SK-N-SH treated with all-trans-retinoic acid at 6 μM for 48 hours (cell line): ENCODE data around the gene MKNK2.

ENCODE experiments used
- ATAC-seq: fragments of 200-7000 bp; cut with Tn5 transposase; 3 replicates; pipeline ENCODE4 v1.9.1; 2020; ENCODE audit warnings: mild to moderate bottlenecking, moderate library complexity
- ARNTL ChIP-seq: fragments of 450-650 bp; formaldehyde crosslinking; IDR thresholded peaks from 2 replicates; pipeline ENCODE4 v1.5.0; 2020; ENCODE audit warnings: low read depth, mild to moderate bottlenecking, moderate library complexity, borderline replicate concordance
- BACH2 ChIP-seq: fragments of 250-450 bp; sonication (Bioruptor Pico); IDR thresholded peaks from 2 replicates; pipeline ENCODE4 v1.9.0; 2021; ENCODE audit warnings: mild to moderate bottlenecking, borderline replicate concordance
- CREB5 ChIP-seq: fragments of 250-450 bp; sonication (Bioruptor Pico); IDR thresholded peaks from 2 replicates; pipeline ENCODE4 v1.5.1; 2020; ENCODE audit warnings: low read depth, mild to moderate bottlenecking, moderate library complexity
- ESRRG ChIP-seq: fragments of 250-450 bp; sonication (Bioruptor Pico); IDR thresholded peaks from 2 replicates; pipeline ENCODE4 v1.6.1; 2021; ENCODE audit warnings: mild to moderate bottlenecking
- GLIS3 ChIP-seq: fragments of 250-450 bp; sonication (Bioruptor Pico); IDR thresholded peaks from 2 replicates; pipeline ENCODE4 v1.5.0; 2020; ENCODE audit warnings: mild to moderate bottlenecking, moderate library complexity
- ISL1 ChIP-seq: fragments of 250-450 bp; sonication (Bioruptor Pico); IDR thresholded peaks from 2 replicates; pipeline ENCODE4 v2.1.2; 2022; ENCODE audit warnings: mild to moderate bottlenecking, moderate library complexity
- OSR1 ChIP-seq: fragments of 250-450 bp; sonication (Bioruptor Pico); IDR thresholded peaks from 2 replicates; pipeline ENCODE4 v1.8.0; 2022; ENCODE audit warnings: moderate library complexity, mild to moderate bottlenecking, inconsistent platforms
- PPARA ChIP-seq: fragments of 250-450 bp; sonication (Bioruptor Pico); IDR thresholded peaks from 2 replicates; pipeline ENCODE4 v1.5.0; 2020; ENCODE audit warnings: mild to moderate bottlenecking, borderline replicate concordance
- RARB ChIP-seq: fragments of 250-450 bp; sonication (Bioruptor Pico); IDR thresholded peaks from 2 replicates; pipeline ENCODE4 v1.8.0; 2021; ENCODE audit warnings: mild to moderate bottlenecking, moderate library complexity
- SNAI2 ChIP-seq: fragments of 250-450 bp; sonication (Bioruptor Pico); IDR thresholded peaks from 2 replicates; pipeline ENCODE4 v1.5.0; 2020; ENCODE audit warnings: mild to moderate bottlenecking, moderate library complexity
- TCF4 ChIP-seq: fragments of 250-450 bp; sonication (Bioruptor Pico); IDR thresholded peaks from 2 replicates; pipeline ENCODE4 v1.8.0; 2021; ENCODE audit warnings: mild to moderate bottlenecking, moderate library complexity, borderline replicate concordance
- TOX ChIP-seq: fragments of 250-450 bp; sonication (Bioruptor Pico); IDR thresholded peaks from 2 replicates; pipeline ENCODE4 v1.8.0; 2021; ENCODE audit warnings: mild to moderate bottlenecking, moderate library complexity, borderline replicate concordance
- ZFP30 ChIP-seq: fragments of 450-650 bp; formaldehyde crosslinking; IDR thresholded peaks from 2 replicates; pipeline ENCODE4 v1.5.0; 2022; ENCODE audit warnings: mild to moderate bottlenecking, moderate library complexity
- ZNF565 ChIP-seq: fragments of 450-650 bp; formaldehyde crosslinking; conservative IDR thresholded peaks from 2 replicates; pipeline ENCODE4 v1.5.0; 2020; ENCODE audit warnings: low read depth, mild to moderate bottlenecking, moderate library complexity
- ZNF70 ChIP-seq: fragments of 450-650 bp; formaldehyde crosslinking; IDR thresholded peaks from 2 replicates; pipeline ENCODE4 v1.5.0; 2020; ENCODE audit warnings: mild to moderate bottlenecking, moderate library complexity
- TF ChIP-seq, protein P1 (sequence below): fragments of 250-450 bp; sonication (Bioruptor Pico); IDR thresholded peaks from 2 replicates; pipeline ENCODE4 v1.8.0; 2021; ENCODE audit warnings: low read depth, mild to moderate bottlenecking, moderate library complexity, borderline replicate concordance
- TF ChIP-seq, protein P2 (sequence below): fragments of 250-450 bp; sonication (Bioruptor Pico); IDR thresholded peaks from 2 replicates; pipeline ENCODE4 v1.8.0; 2020; ENCODE audit warnings: mild to moderate bottlenecking, moderate library complexity, borderline replicate concordance
- TF ChIP-seq, protein P3 (sequence below): fragments of 250-450 bp; sonication (Bioruptor Pico); IDR thresholded peaks from 2 replicates; pipeline ENCODE4 v1.5.1; 2021; ENCODE audit warnings: mild to moderate bottlenecking, moderate library complexity

Gene MKNK2

DNA sequence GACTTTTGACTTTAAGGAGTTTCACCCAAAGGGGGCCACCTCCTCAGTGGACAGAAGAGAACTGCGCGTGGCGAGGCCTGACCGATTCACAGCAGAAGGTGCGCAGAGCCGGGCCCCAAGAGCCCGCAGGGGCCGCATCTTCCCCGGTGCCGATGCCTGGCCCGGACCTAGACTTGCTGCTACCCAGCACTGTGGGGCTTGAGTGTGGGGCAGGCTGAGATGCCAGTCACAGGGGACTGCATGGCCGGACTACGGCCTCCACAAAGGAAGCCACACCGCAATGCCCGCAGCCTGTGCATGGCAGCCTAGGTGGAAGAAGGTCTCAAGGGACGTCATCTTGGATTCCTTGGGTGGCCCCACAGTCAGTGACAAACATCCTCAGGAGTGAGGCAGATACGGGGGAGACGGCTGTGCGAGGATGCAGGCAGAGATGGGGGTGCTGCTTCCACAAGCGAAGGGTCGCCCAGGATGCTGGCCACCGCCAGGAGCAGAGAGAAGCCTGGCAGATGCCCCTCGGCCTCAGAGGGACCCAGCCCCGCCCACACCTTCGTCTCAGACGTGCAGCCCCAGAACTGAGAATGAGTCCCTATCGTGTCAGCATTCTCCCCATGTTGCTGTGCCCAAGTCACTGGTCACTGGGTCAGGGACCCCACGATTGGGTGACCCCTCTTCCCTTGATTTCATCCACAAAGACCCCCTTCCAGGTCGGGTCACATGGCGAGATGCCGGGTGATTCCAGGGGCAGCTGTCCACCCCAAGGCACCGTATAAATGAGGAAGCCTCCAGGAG is 28.2 kb upstream of the MKNK2 start:
- ATAC-seq: no peak
- TF ChIP-seq, protein P1, sequence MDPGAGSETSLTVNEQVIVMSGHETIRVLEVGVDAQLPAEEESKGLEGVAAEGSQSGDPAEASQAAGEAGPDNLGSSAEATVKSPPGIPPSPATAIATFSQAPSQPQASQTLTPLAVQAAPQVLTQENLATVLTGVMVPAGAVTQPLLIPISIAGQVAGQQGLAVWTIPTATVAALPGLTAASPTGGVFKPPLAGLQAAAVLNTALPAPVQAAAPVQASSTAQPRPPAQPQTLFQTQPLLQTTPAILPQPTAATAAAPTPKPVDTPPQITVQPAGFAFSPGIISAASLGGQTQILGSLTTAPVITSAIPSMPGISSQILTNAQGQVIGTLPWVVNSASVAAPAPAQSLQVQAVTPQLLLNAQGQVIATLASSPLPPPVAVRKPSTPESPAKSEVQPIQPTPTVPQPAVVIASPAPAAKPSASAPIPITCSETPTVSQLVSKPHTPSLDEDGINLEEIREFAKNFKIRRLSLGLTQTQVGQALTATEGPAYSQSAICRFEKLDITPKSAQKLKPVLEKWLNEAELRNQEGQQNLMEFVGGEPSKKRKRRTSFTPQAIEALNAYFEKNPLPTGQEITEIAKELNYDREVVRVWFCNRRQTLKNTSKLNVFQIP: no peak
- TF ChIP-seq ZNF70 (no peak), ISL1 (no peak), GLIS3 (CRISPR knock-in tag) (no peak), RARB (CRISPR knock-in tag) (no peak), TCF4 (CRISPR knock-in tag) (no peak), OSR1 (no peak), PPARA (no peak), BACH2 (CRISPR knock-in tag) (no peak), ARNTL (CRISPR knock-in tag) (no peak), ESRRG (CRISPR knock-in tag) (no peak), ZNF565 (CRISPR knock-in tag) (no peak)
- TF ChIP-seq, protein P2, sequence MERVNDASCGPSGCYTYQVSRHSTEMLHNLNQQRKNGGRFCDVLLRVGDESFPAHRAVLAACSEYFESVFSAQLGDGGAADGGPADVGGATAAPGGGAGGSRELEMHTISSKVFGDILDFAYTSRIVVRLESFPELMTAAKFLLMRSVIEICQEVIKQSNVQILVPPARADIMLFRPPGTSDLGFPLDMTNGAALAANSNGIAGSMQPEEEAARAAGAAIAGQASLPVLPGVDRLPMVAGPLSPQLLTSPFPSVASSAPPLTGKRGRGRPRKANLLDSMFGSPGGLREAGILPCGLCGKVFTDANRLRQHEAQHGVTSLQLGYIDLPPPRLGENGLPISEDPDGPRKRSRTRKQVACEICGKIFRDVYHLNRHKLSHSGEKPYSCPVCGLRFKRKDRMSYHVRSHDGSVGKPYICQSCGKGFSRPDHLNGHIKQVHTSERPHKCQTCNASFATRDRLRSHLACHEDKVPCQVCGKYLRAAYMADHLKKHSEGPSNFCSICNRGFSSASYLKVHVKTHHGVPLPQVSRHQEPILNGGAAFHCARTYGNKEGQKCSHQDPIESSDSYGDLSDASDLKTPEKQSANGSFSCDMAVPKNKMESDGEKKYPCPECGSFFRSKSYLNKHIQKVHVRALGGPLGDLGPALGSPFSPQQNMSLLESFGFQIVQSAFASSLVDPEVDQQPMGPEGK (CRISPR knock-in tag): no peak
- TF ChIP-seq, protein P3, sequence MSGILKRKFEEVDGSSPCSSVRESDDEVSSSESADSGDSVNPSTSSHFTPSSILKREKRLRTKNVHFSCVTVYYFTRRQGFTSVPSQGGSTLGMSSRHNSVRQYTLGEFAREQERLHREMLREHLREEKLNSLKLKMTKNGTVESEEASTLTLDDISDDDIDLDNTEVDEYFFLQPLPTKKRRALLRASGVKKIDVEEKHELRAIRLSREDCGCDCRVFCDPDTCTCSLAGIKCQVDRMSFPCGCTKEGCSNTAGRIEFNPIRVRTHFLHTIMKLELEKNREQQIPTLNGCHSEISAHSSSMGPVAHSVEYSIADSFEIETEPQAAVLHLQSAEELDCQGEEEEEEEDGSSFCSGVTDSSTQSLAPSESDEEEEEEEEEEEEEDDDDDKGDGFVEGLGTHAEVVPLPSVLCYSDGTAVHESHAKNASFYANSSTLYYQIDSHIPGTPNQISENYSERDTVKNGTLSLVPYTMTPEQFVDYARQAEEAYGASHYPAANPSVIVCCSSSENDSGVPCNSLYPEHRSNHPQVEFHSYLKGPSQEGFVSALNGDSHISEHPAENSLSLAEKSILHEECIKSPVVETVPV: no peak

GRCh38 chr19:2077833-2078619 is 27.0 kb upstream of the MKNK2 start:
- no peak for ATAC-seq
- TF ChIP-seq ARNTL (CRISPR knock-in tag) (no peak), TOX (no peak), ESRRG (CRISPR knock-in tag) (no peak), TCF4 (CRISPR knock-in tag) (no peak), ZFP30 (CRISPR knock-in tag) (no peak), ZNF70 (no peak), CREB5 (CRISPR knock-in tag) (no peak), BACH2 (CRISPR knock-in tag) (no peak), SNAI2 (CRISPR knock-in tag) (no peak), RARB (CRISPR knock-in tag) (no peak)
- TF ChIP-seq, protein P2 (CRISPR knock-in tag): no peak
- TF ChIP-seq, protein P3: no peak
- TF ChIP-seq, all 23 proteins: peak for 0
